Progenitor cell of endocrine pancreas (in vitro differentiated cells): Measurements from ENCODE around the gene ANGPTL4. TPM values are rescaled to one million over a fixed set of nuclear protein-coding genes. Genes with fewer than 3 reads are reported as not detected.

Experiments
- DNase-seq: peaks from one replicate; pipeline ENCODE4 v3.0.0; 2021; ENCODE audit warnings: low spot score; ENCODE audit not compliant: unreplicated experiment
- H3K27ac Mint-ChIP-seq: 2 replicates; pipeline ENCODE4 v1.8.0; 2021; ENCODE audit warnings: mild to moderate bottlenecking, moderate library complexity, mixed read lengths
- H3K27me3 Mint-ChIP-seq: 2 replicates; pipeline ENCODE4 v1.8.0; 2021; ENCODE audit warnings: mixed read lengths
- H3K36me3 Mint-ChIP-seq: 2 replicates; pipeline ENCODE4 v1.8.0; 2022; ENCODE audit warnings: mixed read lengths; ENCODE audit not compliant: insufficient read depth
- H3K4me1 Mint-ChIP-seq: 2 replicates; pipeline ENCODE4 v1.8.0; 2021; ENCODE audit warnings: low read depth, mixed read lengths
- H3K4me3 Mint-ChIP-seq: 2 replicates; pipeline ENCODE4 v1.8.0; 2021; ENCODE audit warnings: low read depth, mild to moderate bottlenecking, moderate library complexity, mixed read lengths
- H3K9me3 Mint-ChIP-seq: 2 replicates; pipeline ENCODE4 v1.8.0; 2021; ENCODE audit warnings: low read depth, mixed read lengths
- CTCF ChIP-seq: fragments of 200-600 bp; sonication (generic); IDR thresholded peaks from one replicate; pipeline ENCODE4 v1.5.0; 2021; ENCODE audit warnings: antibody characterized with exemption, mild to moderate bottlenecking; ENCODE audit not compliant: unreplicated experiment
- total RNA-seq: library from RNA; stranded (reverse); gene quantifications from 2 replicates; pipeline ENCODE4 v1.2.1, GENCODE V29; 2021

The ANGPTL4 gene
- total RNA-seq, 1 donor from 2014 or later, result 0.77 TPM

- DNase-seq, result no peak
- Mint-ChIP-seq H3K36me3 (no peaks in the 10 kb centered on the region), H3K4me1 (no peaks in the 10 kb centered on the region), H3K27ac (no peak overlapping the region), H3K9me3 (no peaks in the 10 kb centered on the region), H3K4me3 (no peak overlapping the region), H3K27me3 (peaks cover 55% of the 10 kb centered on the region)
- TF ChIP-seq CTCF, result no peak
Observed at GRCh38 chr19:8333767-8334457, 30.0 kb upstream of the ANGPTL4 start.

- Mint-ChIP-seq H3K27me3 (peaks cover 60% of the 10 kb centered on the region), H3K36me3 (no peaks in the 10 kb centered on the region), H3K4me3 (no peak overlapping the region), H3K9me3 (no peaks in the 10 kb centered on the region), H3K4me1 (no peaks in the 10 kb centered on the region), H3K27ac (no peak overlapping the region)
- TF ChIP-seq CTCF, result no peak
- peak; percentile 53 for DNase-seq
Observed at GRCh38 chr19:8334458-8335342, 29.3 kb upstream of the ANGPTL4 start.

- H3K27ac Mint-ChIP-seq, result no peak overlapping the region
- H3K36me3 Mint-ChIP-seq, result no peaks in the 10 kb centered on the region
- H3K4me3 Mint-ChIP-seq, result peak overlapping the region; percentile 42
- no peaks in the 10 kb centered on the region for H3K4me1 Mint-ChIP-seq
- no peaks in the 10 kb centered on the region for H3K9me3 Mint-ChIP-seq
- DNase-seq, result no peak
- H3K27me3 Mint-ChIP-seq, result peaks cover 62% of the 10 kb centered on the region
- TF ChIP-seq CTCF, result peak; percentile 47
Observed at GRCh38 chr19:8335343-8336071, 28.4 kb upstream of the ANGPTL4 start.

DNA sequence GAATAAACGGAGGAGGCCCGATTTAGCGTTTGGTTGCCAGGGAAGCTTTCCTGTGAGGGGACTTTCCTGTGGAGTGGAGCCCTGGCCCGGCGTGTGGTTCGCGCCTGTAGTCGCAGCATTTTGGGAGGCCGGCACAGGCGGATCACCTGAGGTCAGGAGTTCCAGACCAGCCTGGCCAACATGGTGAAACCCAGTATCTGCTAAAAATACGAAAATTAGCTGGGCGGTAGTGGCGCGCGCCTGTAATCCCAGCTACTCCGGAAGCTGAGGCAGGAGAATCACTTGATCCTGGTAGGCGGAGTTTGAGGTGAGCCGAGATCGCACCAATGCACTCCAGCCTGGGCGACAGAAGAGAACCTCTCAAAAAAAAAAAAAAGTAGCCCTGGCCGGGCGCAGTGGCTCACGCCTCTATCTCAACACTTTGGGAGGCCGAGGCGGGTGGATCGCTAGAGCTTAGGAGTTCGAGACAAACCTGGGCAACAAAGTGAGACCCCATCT lies 27.8 kb upstream of the ANGPTL4 start:
- Mint-ChIP-seq H3K4me3 (peak overlapping the region; percentile 42), H3K27ac (no peak overlapping the region), H3K36me3 (no peaks in the 10 kb centered on the region), H3K9me3 (no peaks in the 10 kb centered on the region), H3K4me1 (no peaks in the 10 kb centered on the region), H3K27me3 (peaks cover 64% of the 10 kb centered on the region)
- TF ChIP-seq CTCF, result no peak
- DNase-seq, result no peak

- H3K4me3 Mint-ChIP-seq, result no peak overlapping the region
- DNase-seq, result no peak
Observed at GRCh38 chr19:8336660-8337059, 27.3 kb upstream of the ANGPTL4 start.

More at GRCh38 chr19:8336660-8337059, 27.3 kb upstream of the ANGPTL4 start:
- Mint-ChIP-seq H3K9me3 (no peaks in the 10 kb centered on the region), H3K36me3 (no peaks in the 10 kb centered on the region), H3K27me3 (peaks cover 61% of the 10 kb centered on the region), H3K27ac (no peak overlapping the region), H3K4me1 (no peaks in the 10 kb centered on the region)
- no peak for TF ChIP-seq CTCF
